ENCODE measurements around the gene SECTM1. TPM values are rescaled to one million over a fixed set of nuclear protein-coding genes. Genes with fewer than 3 reads are reported as not detected.

SECTM1 gene
- total RNA-seq, 1 experiment from 2014 or later = 41.0 TPM

DNA sequence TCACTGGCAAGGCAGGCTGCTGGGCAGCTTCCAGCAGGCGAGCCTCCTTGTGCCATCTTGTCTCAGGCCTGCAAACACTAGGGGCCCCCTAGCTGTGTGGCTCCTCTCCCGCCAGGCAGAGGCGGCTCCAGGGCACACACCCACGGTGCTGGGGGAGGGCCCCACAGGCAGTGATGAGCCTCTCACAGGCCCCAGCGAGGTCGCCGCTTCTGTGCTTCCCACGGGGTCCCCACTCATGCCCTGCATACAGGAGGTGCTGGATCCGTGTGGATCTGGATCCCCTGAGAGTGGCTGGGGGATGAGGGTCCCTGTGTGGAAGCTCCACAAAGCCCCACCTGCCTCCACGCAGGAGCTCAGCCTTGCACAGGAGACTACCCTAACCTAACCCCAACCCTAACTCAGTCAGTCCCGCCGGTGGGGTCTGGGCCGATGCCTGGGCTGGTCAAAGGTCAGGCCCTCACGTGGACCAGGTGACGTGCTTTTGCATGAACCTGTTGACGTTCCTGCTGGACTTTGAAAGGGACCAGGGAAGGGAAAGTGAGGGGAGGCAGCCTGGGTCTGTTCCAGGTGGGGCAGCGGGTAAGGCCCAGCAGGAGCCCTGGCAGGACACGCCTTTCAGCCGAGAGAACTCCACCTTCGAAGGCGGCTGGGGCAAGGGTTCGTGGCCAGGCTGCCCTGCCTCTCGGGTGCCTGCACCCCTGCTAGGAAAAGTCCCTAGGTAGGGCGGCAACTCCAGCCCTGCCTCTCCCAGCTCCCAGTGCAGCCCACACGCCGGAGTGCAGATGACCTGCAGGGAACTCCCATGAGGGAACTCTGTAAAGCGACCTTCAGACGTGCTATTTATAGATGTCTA lies 5.2 kb downstream of the SECTM1 start:
- DNase-seq (ENCODE audit: low read depth) = no peak

DNA sequence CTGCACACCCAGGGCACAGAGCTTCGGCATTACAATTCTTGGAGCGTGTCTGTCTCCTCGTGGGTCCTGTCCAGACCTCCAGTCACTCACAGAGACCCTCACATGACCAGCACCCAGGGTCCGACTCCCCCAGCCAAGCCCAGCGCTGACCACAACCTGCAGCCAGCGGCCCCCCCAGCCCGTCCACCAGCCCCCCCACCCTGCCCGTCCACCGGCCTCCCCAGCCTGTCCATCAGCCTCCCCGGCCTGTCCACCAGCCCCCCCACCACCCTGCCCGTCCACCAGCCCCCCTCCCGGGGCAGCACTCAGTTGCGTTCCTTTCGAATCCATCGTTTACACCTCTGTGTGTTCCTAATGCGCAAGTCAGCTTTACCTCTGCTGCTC lies 5.8 kb downstream of the SECTM1 start:
- DNase-seq (ENCODE audit: low read depth) = no peak

GRCh38 chr17:82327289-82327688 lies 6.3 kb downstream of the SECTM1 start:
- DNase-seq (ENCODE audit: low read depth) = no peak

- DNase-seq (ENCODE audit: low read depth) = no peak
Observed at GRCh38 chr17:82325286-82326180, 8.0 kb downstream of the SECTM1 start.

- peak; percentile 15 for DNase-seq (ENCODE audit: low read depth)
Observed at GRCh38 chr17:82324566-82325285, 8.8 kb downstream of the SECTM1 start.

- no peak for DNase-seq (ENCODE audit: low read depth)
Observed at GRCh38 chr17:82323514-82324234, 9.9 kb downstream of the SECTM1 start.

GRCh38 chr17:82322526-82323453 lies 10.8 kb downstream of the SECTM1 start:
- DNase-seq (ENCODE audit: low read depth) = no peak

- no peak for DNase-seq (ENCODE audit: low read depth)
Observed at GRCh38 chr17:82321947-82322466, 11.6 kb downstream of the SECTM1 start.

DNA sequence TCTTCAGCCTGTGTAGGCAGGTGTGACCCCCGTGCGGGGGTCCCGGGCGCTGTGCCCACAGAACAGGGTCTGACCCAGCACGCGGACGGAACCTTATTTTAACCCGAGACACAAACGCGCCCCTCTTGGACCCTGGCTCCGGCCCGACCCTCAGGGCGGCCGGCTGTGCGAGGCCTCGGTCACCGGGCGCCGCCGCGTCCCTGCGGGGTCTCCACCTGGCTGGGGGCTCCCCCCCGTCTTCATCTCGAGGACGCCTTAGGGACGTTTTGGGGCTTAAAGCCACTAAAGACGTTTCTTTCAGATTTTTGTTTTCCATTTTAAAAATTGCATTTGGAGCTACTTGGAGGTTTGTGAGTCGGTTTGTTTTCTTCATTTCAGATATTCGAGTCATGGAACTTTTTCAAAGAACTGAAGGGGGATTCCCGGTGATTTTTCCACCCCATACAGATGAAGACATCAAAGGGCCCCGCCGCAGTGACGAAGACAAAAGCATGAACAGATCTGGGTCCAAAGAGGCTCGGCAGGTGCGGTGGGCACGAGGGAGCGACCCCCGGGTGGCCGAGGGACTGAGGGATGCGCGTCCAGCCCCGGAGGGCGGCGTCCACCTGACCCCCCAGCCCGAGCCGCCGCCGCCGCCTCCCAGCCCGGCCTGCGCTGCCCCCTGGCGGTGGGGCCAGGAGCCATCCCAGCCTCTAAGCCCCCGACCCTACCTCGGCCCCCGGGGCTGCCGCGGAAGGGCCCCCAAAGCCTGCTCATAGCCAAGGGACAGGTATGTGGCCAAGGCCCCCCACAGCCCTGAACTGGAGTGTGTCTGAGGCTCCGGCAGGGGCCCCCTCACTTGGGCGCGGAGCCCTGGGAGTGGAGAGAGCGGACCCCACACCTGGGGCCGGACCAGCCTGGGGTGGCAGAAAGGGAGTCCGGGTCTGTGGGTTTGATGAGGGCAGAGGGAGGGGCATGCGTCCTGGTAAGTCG lies 12.3 kb downstream of the SECTM1 start:
- DNase-seq (ENCODE audit: low read depth) = no peak

DNA sequence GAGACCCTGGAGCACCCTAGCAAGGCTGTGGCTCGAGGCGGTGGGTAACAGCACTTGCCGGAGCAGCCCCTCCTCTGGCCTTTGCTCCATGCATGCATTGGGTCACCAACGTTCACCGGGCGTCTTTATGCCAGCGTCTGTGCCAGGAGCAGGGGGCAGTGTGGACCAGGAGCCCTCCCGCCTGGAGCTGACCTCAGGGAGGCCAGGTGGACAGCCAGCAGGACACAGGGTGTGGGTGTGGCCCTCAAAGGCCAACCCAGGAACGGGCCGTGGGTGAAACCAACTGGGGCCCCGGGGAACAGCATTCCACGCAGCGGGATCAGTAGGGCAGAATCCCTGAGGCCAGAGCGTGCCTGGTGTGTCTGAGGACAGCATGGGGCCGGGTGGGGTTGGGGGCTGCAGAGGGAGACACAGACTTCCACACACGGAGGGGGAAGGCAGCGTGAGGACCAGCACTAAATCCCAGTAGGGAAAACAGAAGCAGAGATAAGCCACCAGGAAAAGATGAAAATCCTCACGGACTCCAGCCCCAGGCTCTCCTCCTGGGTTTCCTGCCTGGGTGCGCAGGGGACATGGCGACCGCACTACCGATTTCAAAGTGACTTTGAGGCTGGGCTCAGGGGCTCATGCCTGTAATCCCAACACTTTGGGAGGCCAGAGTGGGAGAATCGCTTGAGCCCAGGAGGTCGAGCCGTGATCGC lies 13.3 kb downstream of the SECTM1 start:
- no peak for DNase-seq (ENCODE audit: low read depth)

GRCh38 chr17:82319619-82320062 lies 13.9 kb downstream of the SECTM1 start:
- no peak for DNase-seq (ENCODE audit: low read depth)

DNA sequence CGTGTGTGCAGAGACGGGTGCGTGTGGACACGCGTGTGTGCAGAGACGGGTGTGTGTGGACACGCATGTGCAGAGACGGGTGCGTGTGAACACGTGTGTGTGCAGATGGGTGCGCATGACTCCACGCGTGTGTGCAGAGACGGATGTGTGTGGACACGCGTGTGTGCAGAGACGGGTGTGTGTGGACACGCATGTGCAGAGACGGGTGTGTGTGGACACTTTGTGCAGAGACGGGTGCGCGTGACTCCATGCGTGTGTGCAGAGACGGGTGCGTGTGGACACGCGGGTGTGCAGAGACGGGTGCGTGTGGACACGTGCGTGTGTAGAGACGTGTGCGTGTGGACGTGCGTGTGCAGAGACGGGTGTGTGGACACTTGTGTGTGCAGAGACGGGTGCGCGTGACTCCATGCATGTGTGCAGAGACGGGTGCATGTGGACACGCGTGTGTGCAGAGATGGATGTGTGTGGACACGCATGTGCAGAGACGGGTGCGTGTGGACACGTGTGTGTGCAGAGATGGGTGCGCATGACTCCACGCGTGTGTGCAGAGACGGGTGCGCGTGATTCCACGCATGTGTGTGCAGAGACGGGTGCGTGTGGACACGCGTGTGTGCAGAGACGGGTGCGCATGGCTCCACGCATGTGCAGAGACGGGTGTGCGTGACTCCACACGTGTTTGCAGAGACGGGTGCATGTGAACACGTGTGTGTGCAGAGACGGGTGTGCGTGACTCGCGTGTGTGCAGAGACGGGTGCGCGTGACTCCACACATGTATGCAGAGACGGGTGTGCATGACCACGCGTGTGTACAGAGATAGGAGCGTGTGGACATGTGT lies 14.6 kb downstream of the SECTM1 start:
- DNase-seq (ENCODE audit: low read depth) = no peak

DNA sequence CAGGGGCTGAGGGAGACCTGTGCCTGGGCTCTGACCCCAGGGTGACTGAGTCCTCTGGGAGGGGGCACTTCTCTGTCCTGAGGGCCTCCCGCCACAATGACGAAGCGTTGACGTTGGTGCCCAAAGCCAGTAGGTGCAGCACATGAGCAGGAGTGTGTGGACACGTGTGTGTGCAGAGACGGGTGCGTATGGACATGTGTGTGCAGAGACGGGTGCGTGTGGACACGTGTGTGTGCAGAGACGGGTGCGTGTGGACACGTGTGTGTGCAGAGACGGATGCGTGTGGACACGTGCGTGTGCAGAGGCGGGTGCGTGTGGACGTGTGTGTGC lies 15.4 kb downstream of the SECTM1 start:
- no peak for DNase-seq (ENCODE audit: low read depth)

DNA sequence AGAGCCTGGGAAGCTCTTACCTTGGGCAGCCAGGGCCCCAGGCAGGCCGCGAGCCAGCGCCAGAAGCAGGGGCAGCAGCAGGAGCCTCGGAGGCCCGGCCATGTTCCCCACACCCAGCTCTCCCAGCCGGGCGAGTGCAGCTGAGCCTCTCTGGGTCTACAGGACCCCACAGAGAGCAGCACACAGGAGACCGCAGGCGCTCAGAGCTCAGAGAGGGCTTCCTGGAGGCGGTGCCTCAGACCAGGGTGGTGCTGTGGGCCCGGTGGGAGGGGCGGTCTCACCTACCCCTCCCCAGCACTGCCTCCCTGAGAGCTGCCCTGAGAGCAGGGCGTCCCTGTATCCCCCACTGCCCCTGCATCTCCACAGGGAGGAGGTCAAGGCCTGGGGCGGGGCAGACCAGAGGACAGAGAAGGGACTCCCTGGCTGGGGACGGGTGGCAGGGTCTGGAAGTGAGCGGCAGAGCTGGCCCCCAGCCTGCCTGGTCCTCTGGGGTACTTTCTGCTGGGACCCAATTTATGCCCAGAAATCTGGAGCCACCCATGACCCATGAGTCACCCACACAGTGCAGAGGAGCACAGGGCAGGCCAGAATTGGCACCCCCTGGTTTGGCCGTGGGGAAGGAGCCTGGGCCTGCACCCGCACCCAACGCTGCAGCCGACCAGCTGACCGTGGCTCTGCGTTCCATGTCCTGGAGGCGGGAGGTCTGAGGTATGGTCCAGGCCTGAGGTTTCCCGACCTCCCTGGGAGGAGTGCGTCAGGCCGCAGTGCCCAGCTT lies 16.0 kb downstream of the SECTM1 start, which contains the start of gene CD7:
TSS of gene CD7 (minus strand) at position 215 of the 775 bp plus-strand sequence. CDS start at position 102, 113 bp downstream.
- DNase-seq (ENCODE audit: low read depth) = no peak

GRCh38 chr17:82316651-82317393 lies 16.7 kb downstream of the SECTM1 start:
- DNase-seq (ENCODE audit: low read depth) = no peak

Measured in M059J (cell line).